ENCODE measurements around the gene JMJD8. TPM values are rescaled to one million over a fixed set of nuclear protein-coding genes. Genes with fewer than 3 reads are reported as not detected.
A peak's percentile ranks its signal among the peaks of the same experiment; 100 is the strongest.

The JMJD8 gene
- total RNA-seq, 1 experiment from 2014 or later, result 121 TPM

GRCh38 chr16:694187-694862, 10.2 kb upstream of the JMJD8 start:
- Histone ChIP-seq H3K79me2 (ENCODE audit: insufficient read depth, low read length) (peaks cover 7% of the 10 kb centered on the region; the same call in 1 of the 2 replicates), H3K4me2 (ENCODE audit: low read length) (peak overlapping the region; percentile 88), H3K4me1 (ENCODE audit: control insufficient read depth in 1 of 2, insufficient read depth in 2 of 2, low read length in 2 of 2) (peaks cover 13 to 38% of the 10 kb centered on the region in 2 experiments), H4K20me1 (ENCODE audit: insufficient read depth) (no peaks in the 10 kb centered on the region), H3K4me3 (replicated peaks in 1 of 2; ENCODE audit: low read depth in 1 of 2, low read length in 2 of 2) (peak overlapping the region; percentile 47 to 55), H3K9me3 (ENCODE audit: control insufficient read depth in 1 of 2, insufficient read depth in 1 of 2, low read depth in 1 of 2, low read length in 2 of 2) (no peaks in the 10 kb centered on the region), H3K9ac (ENCODE audit: low read length) (no peak overlapping the region), H3K36me3 (ENCODE audit: control insufficient read depth in 1 of 2, insufficient read depth in 2 of 2, low read length in 2 of 2) (no peaks in the 10 kb centered on the region), H3K27me3 (ENCODE audit: insufficient read depth, low read length) (no peaks in the 10 kb centered on the region), H3K27ac (ENCODE audit: low read depth, low read length) (peak overlapping the region; percentile 63; the same call in 1 of the 2 replicates), H3K9me2 (ENCODE audit: insufficient read depth) (no peaks in the 10 kb centered on the region), H2AFZ (ENCODE audit: low read depth, low read length, poor library complexity, severe bottlenecking) (no peak overlapping the region)
- ChIA-PET CTCF (no interaction called here), POLR2A (no interaction called here), RAD21 (ENCODE audit: low non-redundant PET in 1 of 2, low total read pairs in 2 of 2, uncharacterized antibody in 2 of 2, unreplicated experiment in 2 of 2) (no interaction called here)
- TF ChIP-seq EZH2 (IDR thresholded peaks at IDR 0.05) (no peak), ZFX (IDR thresholded peaks at IDR 0.05) (no peak), MAX (IDR thresholded peaks at IDR 0.05) (no peak), CBX3 (IDR thresholded peaks at IDR 0.05; ENCODE audit: low read depth) (no peak), SRF (IDR thresholded peaks at IDR 0.05; ENCODE audit: low read depth) (no peak), ZBTB33 (IDR thresholded peaks at IDR 0.05; ENCODE audit: extremely low read depth, insufficient replicate concordance, low read length) (no peak), POLR2A (IDR thresholded peaks at IDR 0.05; ENCODE audit: borderline replicate concordance, extremely low read depth, insufficient read depth, insufficient read length) (no peak)
- intact Hi-C loops (cut with micrococcal nuclease), result no loop called here
- no peak for ATAC-seq
- no peak for DNase-seq (ENCODE audit: low read depth, low spot score)
- BruUV-seq (replicated peaks), result no TSS peak

- Histone ChIP-seq H3K4me3 (replicated peaks in 1 of 2; ENCODE audit: low read depth in 1 of 2, low read length in 2 of 2) (no peak overlapping the region), H3K9me2 (ENCODE audit: insufficient read depth) (no peaks in the 10 kb centered on the region), H3K27me3 (ENCODE audit: insufficient read depth, low read length) (no peaks in the 10 kb centered on the region), H3K9me3 (ENCODE audit: control insufficient read depth in 1 of 2, insufficient read depth in 1 of 2, low read depth in 1 of 2, low read length in 2 of 2) (no peaks in the 10 kb centered on the region), H3K9ac (ENCODE audit: low read length) (no peak overlapping the region), H4K20me1 (ENCODE audit: insufficient read depth) (no peaks in the 10 kb centered on the region), H3K27ac (ENCODE audit: low read depth, low read length) (no peak overlapping the region), H3K36me3 (ENCODE audit: control insufficient read depth in 1 of 2, insufficient read depth in 2 of 2, low read length in 2 of 2) (no peaks in the 10 kb centered on the region), H3K79me2 (ENCODE audit: insufficient read depth, low read length) (peaks cover 11% of the 10 kb centered on the region; the same call in 1 of the 2 replicates), H3K4me2 (ENCODE audit: low read length) (no peak overlapping the region), H3K4me1 (ENCODE audit: control insufficient read depth in 1 of 2, insufficient read depth in 2 of 2, low read length in 2 of 2) (peaks cover 18 to 44% of the 10 kb centered on the region in 2 experiments), H2AFZ (ENCODE audit: low read depth, low read length, poor library complexity, severe bottlenecking) (no peak overlapping the region)
- TF ChIP-seq SP1 (IDR thresholded peaks at IDR 0.05; ENCODE audit: low read depth) (no peak), ZNF274 (IDR thresholded peaks at IDR 0.05; ENCODE audit: low read depth, low read length) (no peak), CBX3 (IDR thresholded peaks at IDR 0.05; ENCODE audit: low read depth) (no peak), SIN3A (IDR thresholded peaks at IDR 0.05; ENCODE audit: low read depth) (no peak), MAX (IDR thresholded peaks at IDR 0.05) (no peak), YY1 (IDR thresholded peaks at IDR 0.05; ENCODE audit: extremely low read depth, insufficient replicate concordance, low read depth, low read length) (no peak), EZH2 (IDR thresholded peaks at IDR 0.05) (no peak), JUND (IDR thresholded peaks at IDR 0.05) (no peak), FOSL1 (IDR thresholded peaks at IDR 0.05; ENCODE audit: low read depth) (no peak), CEBPB (IDR thresholded peaks at IDR 0.05; ENCODE audit: low read depth) (no peak), POLR2AphosphoS5 (IDR thresholded peaks at IDR 0.05; ENCODE audit: low read depth, low read length) (no peak), EGR1 (IDR thresholded peaks at IDR 0.05; ENCODE audit: low read depth) (no peak), ZBTB33 (IDR thresholded peaks at IDR 0.05; ENCODE audit: extremely low read depth, insufficient replicate concordance, low read length) (no peak), POLR2A (IDR thresholded peaks at IDR 0.05; ENCODE audit: borderline replicate concordance, extremely low read depth, insufficient read depth, insufficient read length) (no peak), RAD21 (IDR thresholded peaks at IDR 0.05; ENCODE audit: low read depth) (no peak)
- ChIA-PET RAD21 (ENCODE audit: low non-redundant PET in 1 of 2, low total read pairs in 2 of 2, uncharacterized antibody in 2 of 2, unreplicated experiment in 2 of 2) (no interaction called here), CTCF (no interaction called here), POLR2A (no interaction called here)
- DNase-seq (ENCODE audit: low read depth, low spot score), result no peak
- ATAC-seq, result no peak
- BruUV-seq (replicated peaks), result no TSS peak
- intact Hi-C loops (cut with micrococcal nuclease), result no loop called here
These were observed 9.6 kb upstream of the JMJD8 start for GRCh38 chr16:693766-694165.

Measured in HCT116 (cell line).